GM23338 (cell line): ENCODE measurements around the gene SCN9A. TPM values are rescaled to one million over a fixed set of nuclear protein-coding genes. Genes with fewer than 3 reads are reported as not detected.

Experiments used
- ATAC-seq: fragments of 200-7000 bp; cut with Tn5 transposase; 3 replicates; pipeline ENCODE4 v1.9.1; 2020
- DNase-seq: peaks from one replicate; pipeline ENCODE4 v3.0.0-alpha.2; 2015; ENCODE audit warnings: low spot score
- H2AFZ ChIP-seq: fragments of 200-600 bp; sonication (generic); 2 replicates; pipeline ENCODE4 v1.8.0; 2016; ENCODE audit warnings: antibody characterized with exemption, mild to moderate bottlenecking, moderate library complexity
- H3F3A ChIP-seq: fragments of 200-600 bp; sonication (generic); replicated peaks from 2 replicates; pipeline ENCODE4 v1.8.0; 2017; ENCODE audit warnings: antibody characterized with exemption, mixed run types, low read depth
- H3K27ac ChIP-seq: fragments of 200-600 bp; sonication (generic); 2 replicates; pipeline ENCODE4 v1.6.1; 2016; ENCODE audit warnings: low read depth
- H3K27me3 ChIP-seq: fragments of 200-600 bp; sonication (generic); 2 replicates; pipeline ENCODE4 v1.8.0; 2016; ENCODE audit warnings: mild to moderate bottlenecking, mixed run types, moderate library complexity; ENCODE audit not compliant: insufficient read depth
- H3K36me3 ChIP-seq: fragments of 200-600 bp; sonication (generic); 2 replicates; pipeline ENCODE4 v1.8.0; 2016; ENCODE audit warnings: mild to moderate bottlenecking; ENCODE audit not compliant: insufficient read depth
- H3K4me1 ChIP-seq: fragments of 200-600 bp; sonication (generic); 2 replicates; pipeline ENCODE4 v1.8.0; 2016; ENCODE audit warnings: mild to moderate bottlenecking, moderate library complexity; ENCODE audit not compliant: insufficient read depth
- H3K4me2 ChIP-seq: fragments of 200-600 bp; sonication (generic); 2 replicates; pipeline ENCODE4 v1.7.1; 2017; ENCODE audit warnings: mixed run types
- H3K4me3 ChIP-seq: fragments of 200-600 bp; sonication (generic); 2 replicates; pipeline ENCODE4 v1.6.1; 2016; ENCODE audit warnings: mixed run types
- H3K79me2 ChIP-seq: fragments of 200-600 bp; sonication (generic); replicated peaks from 2 replicates; pipeline ENCODE4 v1.8.0; 2017; ENCODE audit warnings: mild to moderate bottlenecking; ENCODE audit not compliant: insufficient read depth
- H3K9me2 ChIP-seq: fragments of 200-600 bp; sonication (generic); 2 replicates; pipeline ENCODE4 v1.8.0; 2017; ENCODE audit not compliant: insufficient read depth
- H4K20me1 ChIP-seq: fragments of 200-600 bp; sonication (generic); replicated peaks from 2 replicates; pipeline ENCODE4 v1.8.0; 2017; ENCODE audit warnings: mild to moderate bottlenecking; ENCODE audit not compliant: insufficient read depth
- H3K27ac Mint-ChIP-seq: 2 replicates; pipeline ENCODE4 v1.8.0; 2020; ENCODE audit warnings: inconsistent platforms, mild to moderate bottlenecking, moderate library complexity, mixed read lengths
- H3K27me3 Mint-ChIP-seq: 3 replicates; pipeline ENCODE4 v1.8.0; 2022; ENCODE audit warnings: low read depth, mild to moderate bottlenecking, moderate library complexity, mixed read lengths, inconsistent platforms; ENCODE audit not compliant: insufficient read depth, poor library complexity
- H3K36me3 Mint-ChIP-seq: 3 replicates; pipeline ENCODE4 v1.8.0; 2021; ENCODE audit warnings: low read depth, mild to moderate bottlenecking, inconsistent platforms, moderate library complexity, mixed read lengths
- H3K4me1 Mint-ChIP-seq: 3 replicates; pipeline ENCODE4 v1.8.0; 2020; ENCODE audit warnings: mild to moderate bottlenecking, inconsistent platforms, mixed read lengths
- H3K4me3 Mint-ChIP-seq: 3 replicates; pipeline ENCODE4 v1.8.0; 2021; ENCODE audit warnings: moderate library complexity, mild to moderate bottlenecking, inconsistent platforms, mixed read lengths
- H3K9me3 Mint-ChIP-seq: 3 replicates; pipeline ENCODE4 v1.8.0; 2020; ENCODE audit warnings: moderate library complexity, mild to moderate bottlenecking, inconsistent platforms, mixed read lengths
- CREB1 ChIP-seq: fragments of 250-450 bp; sonication (Bioruptor Pico); IDR thresholded peaks from 2 replicates; pipeline ENCODE4 v1.5.0; 2020; ENCODE audit warnings: low read depth, mild to moderate bottlenecking, moderate library complexity
- EZH2 ChIP-seq: fragments of 200-600 bp; sonication (generic); IDR thresholded peaks from one replicate; pipeline ENCODE4 v1.8.0; 2017; ENCODE audit warnings: antibody characterized with exemption, mild to moderate bottlenecking, low read depth; ENCODE audit not compliant: unreplicated experiment
- EZH2phosphoT487 ChIP-seq: fragments of 200-600 bp; sonication (generic); IDR thresholded peaks from one replicate; pipeline ENCODE4 v1.8.1; 2018; ENCODE audit warnings: antibody characterized with exemption; ENCODE audit not compliant: unreplicated experiment
- JUNB ChIP-seq: IDR thresholded peaks from one replicate; pipeline ENCODE4 v1.6.1; 2016; ENCODE audit warnings: antibody characterized with exemption; ENCODE audit not compliant: unreplicated experiment
- NANOG ChIP-seq: IDR thresholded peaks from 2 replicates; pipeline ENCODE4 v1.6.1; 2016; ENCODE audit warnings: antibody characterized with exemption, borderline replicate concordance
- POLR2AphosphoS5 ChIP-seq: IDR thresholded peaks from 2 replicates; pipeline ENCODE4 v1.6.1; 2016; ENCODE audit warnings: antibody characterized with exemption, low read depth
- REST ChIP-seq: IDR thresholded peaks from one replicate; pipeline ENCODE4 v1.6.1; 2018; ENCODE audit warnings: antibody characterized with exemption; ENCODE audit not compliant: unreplicated experiment
- STAT1 ChIP-seq: IDR thresholded peaks from one replicate; pipeline ENCODE4 v1.6.1; 2016; ENCODE audit warnings: antibody characterized with exemption; ENCODE audit not compliant: unreplicated experiment
- ZNF114 ChIP-seq: fragments of 250-450 bp; sonication (Bioruptor Pico); IDR thresholded peaks from 2 replicates; pipeline ENCODE4 v1.5.0; 2020; ENCODE audit warnings: mild to moderate bottlenecking, moderate library complexity
- ZNF331 ChIP-seq: fragments of 250-450 bp; sonication (Bioruptor Pico); IDR thresholded peaks from 2 replicates; pipeline ENCODE4 v1.5.0; 2020; ENCODE audit warnings: low read depth, mild to moderate bottlenecking, moderate library complexity
- ZNF462 ChIP-seq: fragments of 250-450 bp; sonication (Bioruptor Pico); IDR thresholded peaks from 2 replicates; pipeline ENCODE4 v1.5.0; 2020; ENCODE audit warnings: mild to moderate bottlenecking, moderate library complexity
- polyA plus RNA-seq: library from polyadenylated mRNA; unstranded; fragments of >200 nt; fragmentation: Nextera tagmentation; extraction: Ambion mirVana; gene quantifications from 2 replicates; pipeline ENCODE4 v1.2.1, GENCODE V29; 2016
- total RNA-seq: library from RNA; depleted of rRNA; stranded (reverse); fragments of >200 nt; shearing (Covaris generic); gene quantifications from 2 replicates; pipeline ENCODE4 v1.2.3, GENCODE V29; 2014
- TF ChIP-seq, protein P1 (sequence below), 2 experiments: fragments of 200-600 bp in 1 of 2; sonication (generic) in 1 of 2; conservative IDR thresholded peaks; 2 replicates each; pipeline versions ENCODE4 v1.5.1 to v1.6.1; 2016 to 2017; ENCODE audit warnings: antibody characterized with exemption in 2 of 2, low read depth in 2 of 2, mild to moderate bottlenecking in 2 of 2, moderate library complexity in 1 of 2
- TF ChIP-seq, protein P2 (sequence below): IDR thresholded peaks from 2 replicates; pipeline ENCODE4 v1.6.1; 2016; ENCODE audit warnings: antibody characterized with exemption

SCN9A gene
- total and polyA plus RNA-seq, 2 experiments from 2014 or later: 8.8 to 9.5 TPM

DNA sequence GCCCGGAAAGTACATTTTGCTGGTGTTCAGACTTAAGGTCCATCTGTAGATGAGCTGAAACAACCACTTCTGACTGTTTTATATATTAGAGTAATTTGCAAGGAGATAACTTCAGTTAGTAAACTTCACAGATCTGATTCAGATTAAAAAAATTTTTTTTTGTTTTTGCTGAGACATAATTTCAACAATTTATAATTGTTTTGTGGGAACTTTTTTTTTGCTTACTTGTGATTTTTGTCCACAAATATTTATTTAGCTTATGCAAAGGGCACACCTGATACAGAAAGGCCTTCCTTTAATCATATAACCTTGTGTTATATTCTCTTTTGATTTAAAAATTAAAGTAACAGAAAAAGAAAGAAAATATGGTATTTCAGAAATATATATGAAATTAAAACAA is 9.6 kb upstream of the SCN9A start:
- no peak overlapping the region for H3K27ac Mint-ChIP-seq
- no peaks in the 10 kb centered on the region for H3F3A ChIP-seq
- no peaks in the 10 kb centered on the region for H4K20me1 ChIP-seq
- H3K27me3 ChIP-seq: no peaks in the 10 kb centered on the region
- ATAC-seq (no peak), DNase-seq (no peak)
- no peak overlapping the region for H2AFZ ChIP-seq
- H3K4me1 ChIP-seq: no peaks in the 10 kb centered on the region
- H3K27me3 Mint-ChIP-seq: no peaks in the 10 kb centered on the region
- no peaks in the 10 kb centered on the region; the same call in 2 of the 3 replicates for H3K4me1 Mint-ChIP-seq
- no peak overlapping the region for H3K4me3 Mint-ChIP-seq
- H3K27ac ChIP-seq: no peak overlapping the region
- no peaks in the 10 kb centered on the region for H3K79me2 ChIP-seq
- no peaks in the 10 kb centered on the region for H3K9me2 ChIP-seq
- no peak overlapping the region for H3K4me3 ChIP-seq
- H3K4me2 ChIP-seq: no peak overlapping the region
- no peaks in the 10 kb centered on the region for H3K36me3 Mint-ChIP-seq
- TF ChIP-seq JUNB (no peak), ZNF462 (no peak), CREB1 (CRISPR knock-in tag) (no peak), STAT1 (no peak), EZH2phosphoT487 (no peak), ZNF331 (CRISPR knock-in tag) (no peak), POLR2AphosphoS5 (no peak), EZH2 (no peak), REST (no peak), NANOG (no peak), ZNF114 (no peak)
- TF ChIP-seq, protein P1, sequence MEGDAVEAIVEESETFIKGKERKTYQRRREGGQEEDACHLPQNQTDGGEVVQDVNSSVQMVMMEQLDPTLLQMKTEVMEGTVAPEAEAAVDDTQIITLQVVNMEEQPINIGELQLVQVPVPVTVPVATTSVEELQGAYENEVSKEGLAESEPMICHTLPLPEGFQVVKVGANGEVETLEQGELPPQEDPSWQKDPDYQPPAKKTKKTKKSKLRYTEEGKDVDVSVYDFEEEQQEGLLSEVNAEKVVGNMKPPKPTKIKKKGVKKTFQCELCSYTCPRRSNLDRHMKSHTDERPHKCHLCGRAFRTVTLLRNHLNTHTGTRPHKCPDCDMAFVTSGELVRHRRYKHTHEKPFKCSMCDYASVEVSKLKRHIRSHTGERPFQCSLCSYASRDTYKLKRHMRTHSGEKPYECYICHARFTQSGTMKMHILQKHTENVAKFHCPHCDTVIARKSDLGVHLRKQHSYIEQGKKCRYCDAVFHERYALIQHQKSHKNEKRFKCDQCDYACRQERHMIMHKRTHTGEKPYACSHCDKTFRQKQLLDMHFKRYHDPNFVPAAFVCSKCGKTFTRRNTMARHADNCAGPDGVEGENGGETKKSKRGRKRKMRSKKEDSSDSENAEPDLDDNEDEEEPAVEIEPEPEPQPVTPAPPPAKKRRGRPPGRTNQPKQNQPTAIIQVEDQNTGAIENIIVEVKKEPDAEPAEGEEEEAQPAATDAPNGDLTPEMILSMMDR (conservative IDR thresholded peaks at IDR 0.05; ENCODE audit: low read depth in 2 of 2): no peak
- TF ChIP-seq, protein P2, sequence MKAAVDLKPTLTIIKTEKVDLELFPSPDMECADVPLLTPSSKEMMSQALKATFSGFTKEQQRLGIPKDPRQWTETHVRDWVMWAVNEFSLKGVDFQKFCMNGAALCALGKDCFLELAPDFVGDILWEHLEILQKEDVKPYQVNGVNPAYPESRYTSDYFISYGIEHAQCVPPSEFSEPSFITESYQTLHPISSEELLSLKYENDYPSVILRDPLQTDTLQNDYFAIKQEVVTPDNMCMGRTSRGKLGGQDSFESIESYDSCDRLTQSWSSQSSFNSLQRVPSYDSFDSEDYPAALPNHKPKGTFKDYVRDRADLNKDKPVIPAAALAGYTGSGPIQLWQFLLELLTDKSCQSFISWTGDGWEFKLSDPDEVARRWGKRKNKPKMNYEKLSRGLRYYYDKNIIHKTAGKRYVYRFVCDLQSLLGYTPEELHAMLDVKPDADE: no peak
- H3K36me3 ChIP-seq: no peaks in the 10 kb centered on the region
- H3K9me3 Mint-ChIP-seq: no peaks in the 10 kb centered on the region
